ENCODE measurements around the gene PIH1D1.

- no peak for TF ChIP-seq CTCF (conservative IDR thresholded peaks at IDR 0.05; ENCODE audit: low read length)
- no peak for TF ChIP-seq EZH2phosphoT487 (IDR thresholded peaks at IDR 0.05; ENCODE audit: borderline replicate concordance)
Measured at GRCh38 chr19:49447485-49448431, 3.9 kb downstream of the PIH1D1 start.

All from Loucy (cell line).